Stimulated activated memory B cell treated with anti-CD40 and anti-IgM and Interleukin-4, amounts not matched to agents 10 μg/mL and 1 μg/mL and 100 μg/mL, for 72 hours (primary cell): ENCODE measurements around the gene ZKSCAN1.
A peak's percentile ranks its signal among the peaks of the same experiment; 100 is the strongest.
"Not testable (repeated sequence)": the region's sequence is repeated elsewhere in the genome, so short reads cannot be mapped to it uniquely, and the experiment has no call there.

Experiments
- ATAC-seq: fragments of 150-1000 bp; cut with Tn5 transposase; 2 replicates; pipeline ENCODE4 v1.10.0; 2021
- H3K27ac Mint-ChIP-seq: one replicate; pipeline ENCODE4 v1.8.0; 2022; ENCODE audit warnings: mild to moderate bottlenecking, mixed read lengths
- H3K27me3 Mint-ChIP-seq: one replicate; pipeline ENCODE4 v1.8.0; 2022; ENCODE audit warnings: mixed read lengths
- H3K36me3 Mint-ChIP-seq: one replicate; pipeline ENCODE4 v1.8.0; 2022; ENCODE audit warnings: mixed read lengths
- H3K4me1 Mint-ChIP-seq: one replicate; pipeline ENCODE4 v1.8.0; 2022; ENCODE audit warnings: mixed read lengths
- H3K4me3 Mint-ChIP-seq: one replicate; pipeline ENCODE4 v1.8.0; 2022; ENCODE audit warnings: mild to moderate bottlenecking, moderate library complexity, mixed read lengths
- H3K9me3 Mint-ChIP-seq: one replicate; pipeline ENCODE4 v1.8.0; 2022; ENCODE audit warnings: mixed read lengths

ZKSCAN1 gene

DNA sequence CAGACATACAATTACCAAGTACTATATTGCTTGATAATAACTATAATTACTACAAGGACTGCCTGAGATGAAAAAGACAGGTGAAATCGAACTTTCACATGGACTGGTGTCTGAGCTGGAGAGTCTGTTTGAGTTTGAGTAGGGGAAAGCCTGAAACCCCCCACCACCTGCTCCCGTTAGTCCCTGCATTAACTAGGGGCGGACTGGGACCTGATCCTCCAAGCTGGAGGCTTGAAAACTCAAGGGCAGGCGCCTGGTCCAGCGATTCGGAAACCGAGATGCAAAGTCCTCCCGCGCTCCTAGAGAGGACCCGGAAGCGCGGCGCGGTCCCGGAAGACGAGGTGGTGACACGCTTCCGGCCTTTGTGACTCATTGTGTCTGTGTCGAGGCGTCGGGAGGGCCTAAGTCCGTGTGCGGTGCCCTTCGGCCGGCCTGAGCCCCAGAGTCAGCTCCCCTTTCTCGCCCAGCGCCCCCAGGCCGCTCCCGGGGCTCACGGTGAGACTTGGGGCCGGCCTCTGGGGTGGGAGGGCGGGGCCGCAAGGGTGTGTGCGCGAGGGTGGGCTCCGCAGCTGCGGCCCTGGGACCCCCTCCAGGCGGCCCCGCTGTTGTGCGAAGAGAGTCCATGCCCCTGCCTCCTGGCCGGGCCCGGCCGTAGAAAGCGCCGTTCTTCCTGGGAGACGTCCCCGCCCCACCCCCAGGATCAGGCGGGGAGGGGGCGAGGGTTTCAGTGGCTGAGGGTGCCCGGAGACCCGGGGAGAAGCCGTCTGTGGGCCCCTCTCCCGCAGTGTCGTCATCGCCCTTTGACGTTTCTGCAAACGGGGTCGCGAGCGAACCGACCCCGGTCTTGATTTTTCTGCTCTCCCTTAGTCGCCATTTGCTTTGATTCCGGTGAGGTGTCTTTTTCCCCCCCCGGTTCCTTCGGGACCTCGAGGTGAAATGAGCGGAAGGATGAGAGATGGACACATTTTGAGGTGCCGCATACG is at the start of gene ZKSCAN1:
Gene ZKSCAN1, plus strand, starts transcription at position 365 of the 983 bp plus-strand sequence. CDS start 7,911 bp downstream, outside the sequence.
- ATAC-seq, result peak; percentile 99
- peak within 1 kb of the TSS; percentile 87 for H3K27ac Mint-ChIP-seq
- no peaks in the 10 kb centered on the region for H3K36me3 Mint-ChIP-seq
- no peaks in the 10 kb centered on the region for H3K9me3 Mint-ChIP-seq
- H3K4me1 Mint-ChIP-seq, result peaks cover 31% of the 10 kb centered on the region
- H3K4me3 Mint-ChIP-seq, result peak within 1 kb of the TSS; percentile 88
- H3K27me3 Mint-ChIP-seq, result peaks cover 12% of the 10 kb centered on the region

DNA sequence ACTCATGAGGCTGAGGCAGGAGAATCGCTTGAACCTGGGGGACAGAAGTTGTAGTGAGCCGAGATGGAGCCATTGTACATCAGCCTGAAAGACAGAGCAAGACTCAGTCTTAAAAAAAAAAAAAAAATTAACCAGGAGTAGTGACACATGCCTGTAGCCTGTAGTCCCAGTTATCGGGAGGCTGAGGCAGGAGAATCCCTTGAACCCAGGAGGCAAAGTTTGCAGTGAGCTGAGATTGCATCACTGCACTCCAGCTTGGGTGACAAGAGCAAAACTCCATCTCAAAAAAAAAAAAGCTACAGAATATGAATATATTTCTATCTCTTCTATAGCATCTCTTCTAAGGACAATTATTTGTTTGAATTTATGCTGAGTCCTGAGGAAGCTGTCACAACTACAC is 46.1 kb upstream of the ZKSCAN1 start:
- H3K27ac Mint-ChIP-seq, result no peak overlapping the region
- peaks cover 86% of the 10 kb centered on the region for H3K27me3 Mint-ChIP-seq
- no peaks in the 10 kb centered on the region for H3K4me1 Mint-ChIP-seq
- no peak overlapping the region for H3K4me3 Mint-ChIP-seq
- H3K36me3 Mint-ChIP-seq, result no peaks in the 10 kb centered on the region
- no peaks in the 10 kb centered on the region for H3K9me3 Mint-ChIP-seq
- ATAC-seq, result no peak

DNA sequence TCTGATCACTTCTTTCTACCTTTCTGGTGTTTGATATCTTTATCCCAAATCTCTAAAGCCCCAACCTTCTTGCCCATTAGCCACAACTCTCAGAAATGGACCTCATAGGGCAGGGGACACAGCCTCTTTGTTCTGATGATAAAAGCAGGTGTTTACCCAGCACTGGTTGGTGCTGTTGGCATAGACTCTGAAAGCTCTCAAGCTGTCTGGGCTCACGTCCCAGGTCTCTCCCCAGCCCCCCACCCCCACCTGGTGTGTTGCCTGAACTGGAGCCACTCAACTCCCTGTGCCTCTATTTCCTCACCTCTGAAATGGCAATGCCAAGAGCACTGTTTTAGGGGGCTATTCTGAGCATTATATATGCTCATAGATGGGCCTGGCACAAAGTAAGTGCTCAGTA is 45.6 kb upstream of the ZKSCAN1 start:
- not testable (repeated sequence) for H3K4me3 Mint-ChIP-seq, H3K27ac Mint-ChIP-seq, H3K9me3 Mint-ChIP-seq, H3K4me1 Mint-ChIP-seq, ATAC-seq, H3K36me3 Mint-ChIP-seq
- H3K27me3 Mint-ChIP-seq, result peaks cover 81% of the 10 kb centered on the region

DNA sequence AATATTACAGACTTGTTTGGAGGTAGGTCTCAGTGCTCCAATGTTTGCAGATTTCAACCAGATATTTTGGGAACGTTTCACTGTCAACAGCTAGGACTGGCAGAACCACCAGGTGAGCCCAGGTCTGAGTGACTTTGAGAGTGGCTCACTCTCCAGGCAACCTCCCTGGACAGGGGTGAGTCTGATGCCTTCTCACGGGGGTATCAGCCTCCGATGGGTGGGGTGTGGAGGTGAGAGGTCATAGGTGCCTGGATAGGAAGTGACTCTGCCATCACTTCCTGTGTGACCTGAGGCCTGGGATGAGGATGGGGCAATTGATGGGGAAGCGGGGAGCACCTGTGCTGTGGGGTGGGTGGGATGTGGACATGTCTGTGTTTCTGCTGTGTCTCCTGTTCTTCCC is 44.2 kb upstream of the ZKSCAN1 start:
- Mint-ChIP-seq H3K4me3 (no peak overlapping the region), H3K27ac (no peak overlapping the region), H3K27me3 (peaks cover 80% of the 10 kb centered on the region), H3K36me3 (no peaks in the 10 kb centered on the region), H3K9me3 (no peaks in the 10 kb centered on the region), H3K4me1 (no peaks in the 10 kb centered on the region)
- no peak for ATAC-seq

DNA sequence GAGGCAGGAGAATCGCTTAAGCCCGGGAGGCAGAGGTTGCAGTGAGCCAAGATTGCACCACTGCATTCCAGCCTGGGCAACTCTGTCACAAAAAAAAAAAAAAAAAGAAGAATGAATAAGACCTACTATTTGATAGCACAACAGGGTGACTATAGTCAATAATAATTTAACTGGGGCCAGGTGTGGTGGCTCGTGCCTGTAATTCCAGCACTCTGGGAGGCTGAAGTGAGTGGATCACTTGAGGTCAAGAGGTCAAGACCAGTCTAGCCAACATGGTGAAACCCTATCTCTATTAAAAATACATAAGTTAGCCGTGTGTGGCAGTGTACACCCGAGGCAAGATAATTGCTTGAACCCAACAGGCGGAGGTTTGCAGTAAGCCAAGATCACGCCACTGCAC is 41.6 kb upstream of the ZKSCAN1 start:
- not testable (repeated sequence) for H3K36me3 Mint-ChIP-seq, H3K9me3 Mint-ChIP-seq, H3K4me1 Mint-ChIP-seq, ATAC-seq, H3K27ac Mint-ChIP-seq, H3K4me3 Mint-ChIP-seq
- peaks cover 58% of the 10 kb centered on the region for H3K27me3 Mint-ChIP-seq

DNA sequence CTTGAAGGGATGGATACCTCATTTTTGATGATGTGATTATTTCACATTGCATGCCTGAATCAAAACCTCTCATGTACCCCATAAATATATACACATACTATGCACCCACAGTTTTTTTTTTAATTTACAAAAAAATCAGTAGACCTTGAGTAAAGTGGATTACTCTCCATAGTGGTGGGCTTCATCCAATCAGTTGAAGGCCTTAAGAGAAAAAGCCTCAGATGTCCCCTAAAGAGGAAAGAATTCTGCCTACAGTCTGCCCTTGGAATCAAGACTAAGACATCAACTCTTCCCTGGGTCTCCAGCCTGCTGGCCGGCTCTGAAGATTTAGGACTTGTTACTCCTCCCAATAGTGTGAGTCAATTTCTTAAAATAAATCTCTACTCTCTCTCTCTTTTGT is 40.7 kb upstream of the ZKSCAN1 start:
- no peak overlapping the region for H3K27ac Mint-ChIP-seq
- peaks cover 61% of the 10 kb centered on the region for H3K27me3 Mint-ChIP-seq
- H3K4me3 Mint-ChIP-seq, result no peak overlapping the region
- H3K9me3 Mint-ChIP-seq, result no peaks in the 10 kb centered on the region
- ATAC-seq, result no peak
- peaks cover 4% of the 10 kb centered on the region for H3K4me1 Mint-ChIP-seq
- no peaks in the 10 kb centered on the region for H3K36me3 Mint-ChIP-seq

DNA sequence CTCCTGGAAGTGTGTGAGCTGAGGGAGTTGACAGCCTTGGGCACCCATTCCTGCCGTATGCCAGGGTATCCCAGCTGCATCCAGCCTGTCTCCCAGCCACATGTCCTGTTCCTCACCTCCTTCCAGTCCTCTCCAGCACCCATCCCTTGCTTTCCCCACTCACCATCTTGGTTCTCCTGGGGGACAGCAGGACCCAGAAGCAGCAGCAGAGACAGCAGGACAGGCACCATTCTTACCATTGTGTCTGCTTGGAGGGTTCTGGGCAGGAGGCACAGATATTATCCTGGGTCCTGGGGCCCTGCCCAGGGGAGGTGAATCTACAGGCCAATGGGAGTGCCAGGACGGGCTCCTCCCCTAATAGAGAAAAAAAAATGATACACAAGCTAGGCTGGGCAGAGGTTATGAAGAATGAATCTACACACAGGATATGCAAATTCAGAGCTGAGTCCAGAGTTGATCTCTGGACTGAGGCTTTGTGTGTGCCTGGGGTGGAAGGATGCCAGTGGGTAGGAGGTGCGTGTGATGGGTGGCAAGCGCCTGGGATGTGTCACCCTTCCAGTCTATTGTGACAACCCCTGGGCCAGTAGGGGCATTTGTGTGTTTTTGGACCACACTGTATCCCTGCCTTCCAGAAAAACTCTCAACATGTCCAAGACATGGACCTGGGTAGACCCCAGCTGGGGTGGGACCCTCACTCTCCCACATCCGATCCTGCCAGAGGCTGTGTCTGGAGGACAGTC is 39.4 kb upstream of the ZKSCAN1 start, which contains the start of gene AZGP1:
Gene AZGP1, minus strand, starts transcription at position 250 of the 740 bp plus-strand sequence. Its CDS starts 11 bp downstream, at position 239.
- Mint-ChIP-seq H3K4me1 (peaks cover 7% of the 10 kb centered on the region), H3K9me3 (no peaks in the 10 kb centered on the region), H3K27me3 (peaks cover 54% of the 10 kb centered on the region), H3K27ac (no peak within 1 kb of the TSS), H3K36me3 (no peaks in the 10 kb centered on the region), H3K4me3 (no peak within 1 kb of the TSS)
- ATAC-seq, result no peak

DNA sequence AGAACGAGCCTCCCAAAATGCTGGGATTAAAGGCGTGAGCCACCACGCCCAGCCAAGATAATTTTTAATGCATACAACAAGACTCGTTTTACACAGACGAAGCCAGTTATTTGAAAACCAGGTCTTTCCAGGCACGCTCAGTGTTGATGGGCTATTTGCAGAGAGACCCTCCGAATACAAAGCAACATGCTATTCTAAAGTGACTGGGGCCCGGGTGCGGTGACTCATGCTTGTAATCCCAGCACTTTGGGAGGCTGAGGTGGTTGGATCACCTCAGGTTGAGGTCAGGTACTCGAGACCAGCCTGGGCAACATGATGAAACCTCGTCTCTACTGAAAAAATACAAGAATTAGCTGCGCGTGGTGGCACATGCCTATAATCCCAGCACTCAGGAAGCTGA is 38.8 kb upstream of the ZKSCAN1 start:
- no peak for ATAC-seq
- Mint-ChIP-seq H3K4me3 (no peak overlapping the region), H3K36me3 (no peaks in the 10 kb centered on the region), H3K27ac (no peak overlapping the region), H3K4me1 (peaks cover 7% of the 10 kb centered on the region), H3K9me3 (no peaks in the 10 kb centered on the region), H3K27me3 (peaks cover 53% of the 10 kb centered on the region)

DNA sequence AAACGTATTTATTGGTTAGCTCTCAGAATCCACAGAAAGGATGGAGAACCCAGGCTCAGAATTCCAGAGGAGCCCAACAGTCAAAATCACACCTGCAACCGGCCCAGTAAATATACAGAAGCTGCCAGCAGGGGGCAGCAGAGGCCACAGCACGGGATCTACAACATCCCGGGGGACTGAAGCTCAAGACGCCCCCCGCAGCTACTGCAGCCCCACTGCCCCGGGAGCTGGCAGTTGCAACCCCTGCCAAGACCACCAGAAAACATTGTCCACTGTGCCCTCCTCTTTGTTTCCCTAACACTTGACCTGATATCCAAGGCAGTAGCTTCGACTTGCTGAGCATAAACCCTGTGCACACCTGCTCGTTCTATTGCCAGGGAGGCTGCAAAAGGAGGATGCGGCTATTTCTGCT is 35.6 kb upstream of the ZKSCAN1 start:
- H3K4me1 Mint-ChIP-seq, H3K27ac Mint-ChIP-seq, H3K4me3 Mint-ChIP-seq, H3K36me3 Mint-ChIP-seq, H3K9me3 Mint-ChIP-seq: not testable (repeated sequence)
- peak; percentile 75 for ATAC-seq
- H3K27me3 Mint-ChIP-seq, result peaks cover 47% of the 10 kb centered on the region

DNA sequence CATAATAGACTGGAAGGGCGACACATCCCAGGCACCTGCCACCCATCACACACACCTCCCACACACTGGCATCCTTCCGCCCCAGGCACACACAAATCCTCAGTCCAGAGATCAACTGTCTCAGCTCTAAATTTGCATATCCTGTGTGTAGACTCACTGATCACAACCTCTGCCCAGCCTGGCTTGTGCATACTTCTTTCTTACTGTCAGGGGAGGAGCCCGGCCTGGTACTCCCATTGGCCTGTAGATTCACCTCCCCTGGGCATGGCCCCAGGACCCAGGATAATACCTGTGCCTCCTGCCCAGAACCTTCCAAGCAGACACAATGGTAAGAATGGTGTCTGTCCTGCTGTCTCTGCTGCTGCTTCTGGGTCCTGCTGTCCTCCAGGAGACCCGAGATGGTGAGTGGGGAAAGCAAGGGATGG is 34.9 kb upstream of the ZKSCAN1 start:
- not testable (repeated sequence) for H3K27ac Mint-ChIP-seq, H3K4me1 Mint-ChIP-seq, H3K4me3 Mint-ChIP-seq, H3K36me3 Mint-ChIP-seq, H3K9me3 Mint-ChIP-seq
- ATAC-seq, result peak; percentile 61
- peaks cover 41% of the 10 kb centered on the region for H3K27me3 Mint-ChIP-seq

DNA sequence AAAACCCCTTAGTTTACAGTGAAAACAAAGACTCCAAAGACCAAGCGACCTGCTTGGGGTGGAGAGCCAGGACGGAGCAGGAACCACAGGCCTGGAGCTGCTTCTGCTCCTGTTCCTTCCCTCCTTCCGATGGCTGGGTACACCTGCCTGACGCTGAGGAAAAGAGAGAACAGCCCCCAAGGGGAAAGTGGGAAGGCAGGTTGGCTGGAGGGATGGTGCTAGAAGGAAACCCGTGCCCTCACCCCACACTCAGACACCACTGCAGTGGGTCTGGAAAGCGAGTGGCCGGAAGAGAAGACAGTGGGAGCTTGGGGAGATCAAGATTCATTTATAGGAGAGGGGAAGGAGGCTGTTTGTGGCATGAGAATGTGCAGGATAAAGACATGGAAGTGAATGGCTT is 34.3 kb upstream of the ZKSCAN1 start:
- H3K36me3 Mint-ChIP-seq, H3K9me3 Mint-ChIP-seq, H3K4me3 Mint-ChIP-seq, H3K27ac Mint-ChIP-seq, ATAC-seq, H3K4me1 Mint-ChIP-seq: not testable (repeated sequence)
- peaks cover 38% of the 10 kb centered on the region for H3K27me3 Mint-ChIP-seq

DNA sequence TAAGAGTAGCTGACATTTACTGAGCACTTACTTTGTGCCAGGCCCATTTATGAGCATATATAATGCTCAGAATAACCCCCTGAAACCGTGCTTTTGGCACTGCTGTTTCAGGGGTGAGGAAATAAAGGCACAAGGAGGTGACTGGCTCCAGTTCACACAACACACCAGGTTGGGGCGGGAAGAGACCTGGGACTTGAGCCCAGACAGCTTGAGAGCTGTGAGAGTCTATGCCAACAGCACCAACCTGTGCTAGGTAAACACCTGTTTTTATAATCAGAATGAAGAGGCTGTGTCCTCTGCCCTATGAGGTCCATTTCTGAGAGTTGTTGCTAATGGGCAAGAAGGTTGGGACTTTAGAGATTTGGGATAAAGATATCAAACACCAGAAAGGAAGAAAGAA is 30.8 kb upstream of the ZKSCAN1 start:
- no peak overlapping the region for H3K27ac Mint-ChIP-seq
- no peaks in the 10 kb centered on the region for H3K36me3 Mint-ChIP-seq
- H3K4me1 Mint-ChIP-seq, result peaks cover 4% of the 10 kb centered on the region
- peaks cover 60% of the 10 kb centered on the region for H3K27me3 Mint-ChIP-seq
- no peak overlapping the region for H3K4me3 Mint-ChIP-seq
- H3K9me3 Mint-ChIP-seq, result no peaks in the 10 kb centered on the region
- ATAC-seq, result no peak

DNA sequence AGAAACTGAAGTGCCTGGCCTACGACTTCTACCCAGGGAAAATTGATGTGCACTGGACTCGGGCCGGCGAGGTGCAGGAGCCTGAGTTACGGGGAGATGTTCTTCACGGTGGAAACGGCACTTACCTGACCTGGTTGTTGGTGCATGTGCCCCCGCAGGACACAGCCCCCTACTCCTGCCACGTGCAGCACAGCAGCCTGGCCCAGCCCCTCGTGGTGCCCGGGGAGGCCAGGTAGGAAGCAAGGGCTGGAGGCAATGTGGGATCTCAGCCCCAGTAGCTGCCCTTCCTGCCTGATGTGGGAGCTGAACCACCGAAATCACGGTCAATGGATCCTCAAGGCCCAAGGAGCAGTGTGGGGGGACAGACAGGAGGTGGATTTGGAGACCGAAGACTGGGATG is 28.1 kb upstream of the ZKSCAN1 start:
- ATAC-seq, H3K4me3 Mint-ChIP-seq, H3K9me3 Mint-ChIP-seq, H3K4me1 Mint-ChIP-seq, H3K36me3 Mint-ChIP-seq, H3K27ac Mint-ChIP-seq: not testable (repeated sequence)
- peaks cover 53% of the 10 kb centered on the region for H3K27me3 Mint-ChIP-seq

DNA sequence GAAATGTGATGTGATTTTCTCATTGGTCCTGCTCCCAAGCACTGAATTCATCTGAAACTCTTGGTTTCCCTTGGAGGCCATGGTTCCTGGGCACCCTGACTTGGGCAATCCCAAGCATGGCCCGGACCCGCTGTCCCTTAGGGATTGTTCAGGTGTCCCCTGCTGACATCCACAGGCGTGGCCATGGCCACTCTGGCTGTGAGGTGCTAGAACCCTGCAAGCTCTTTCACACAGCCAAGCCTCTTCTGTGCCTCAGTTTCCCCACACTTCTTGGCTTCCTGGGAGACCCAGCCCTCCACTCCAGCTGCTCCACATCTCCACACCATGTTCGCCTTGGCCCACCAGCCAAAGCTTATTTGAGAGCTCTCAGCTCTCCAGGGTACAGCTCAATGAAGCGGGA is 27.6 kb upstream of the ZKSCAN1 start:
- Mint-ChIP-seq H3K27me3 (peaks cover 55% of the 10 kb centered on the region), H3K4me3 (no peak overlapping the region), H3K4me1 (no peaks in the 10 kb centered on the region), H3K36me3 (no peaks in the 10 kb centered on the region), H3K27ac (no peak overlapping the region), H3K9me3 (no peaks in the 10 kb centered on the region)
- no peak for ATAC-seq

DNA sequence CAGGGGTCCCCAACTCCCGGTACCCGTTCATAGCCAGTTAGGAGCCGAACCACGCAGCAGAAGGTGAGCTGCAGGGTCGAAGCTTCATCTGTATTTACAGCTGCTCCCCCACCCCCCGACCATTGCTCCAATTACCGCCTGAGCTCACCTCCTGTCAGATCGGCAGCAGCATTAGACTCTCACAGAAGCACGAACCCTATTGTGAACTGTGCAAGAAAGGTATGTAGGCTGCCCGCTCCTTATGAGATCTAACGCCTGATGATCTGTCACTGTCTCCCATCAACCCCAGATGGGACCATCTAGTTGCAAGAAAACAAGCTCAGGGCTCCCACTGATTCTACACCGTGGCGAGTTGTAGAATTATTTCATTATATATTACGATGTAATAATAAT is 24.9 kb upstream of the ZKSCAN1 start:
- no peaks in the 10 kb centered on the region for H3K36me3 Mint-ChIP-seq
- no peaks in the 10 kb centered on the region for H3K4me1 Mint-ChIP-seq
- no peak overlapping the region for H3K27ac Mint-ChIP-seq
- no peak overlapping the region for H3K4me3 Mint-ChIP-seq
- peaks cover 55% of the 10 kb centered on the region for H3K27me3 Mint-ChIP-seq
- H3K9me3 Mint-ChIP-seq, result no peaks in the 10 kb centered on the region
- no peak for ATAC-seq

DNA sequence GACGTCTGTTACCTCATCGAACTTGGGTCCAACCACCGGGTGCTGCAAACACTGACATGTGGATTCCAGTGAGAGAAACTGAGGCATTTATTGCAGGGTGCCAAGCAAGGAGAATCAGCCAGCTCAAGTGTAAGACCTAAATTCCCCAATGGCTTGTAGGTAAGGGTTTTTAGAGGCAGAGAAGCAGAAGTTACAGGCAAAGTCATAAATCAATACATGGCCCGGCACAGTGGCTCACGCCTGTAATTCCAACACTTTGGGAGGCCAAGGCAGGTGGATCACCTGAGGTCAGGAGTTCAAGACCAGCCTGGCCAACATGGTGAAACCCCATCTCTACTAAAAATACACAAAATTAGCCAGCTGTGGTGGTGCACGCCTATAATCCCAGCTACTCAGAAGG is 23.9 kb upstream of the ZKSCAN1 start:
- H3K4me3 Mint-ChIP-seq, H3K36me3 Mint-ChIP-seq, H3K27ac Mint-ChIP-seq, ATAC-seq, H3K4me1 Mint-ChIP-seq, H3K9me3 Mint-ChIP-seq: not testable (repeated sequence)
- peaks cover 47% of the 10 kb centered on the region for H3K27me3 Mint-ChIP-seq
